HG03354 (cell line): Measurements from ENCODE around the gene ZDHHC11B.

Experiments used
- ATAC-seq: cut with Tn5 transposase; IDR thresholded peaks from one replicate; pipeline ENCODE4 v1.9.1; 2021; ENCODE audit warnings: mild to moderate bottlenecking; ENCODE audit not compliant: unreplicated experiment, poor library complexity, severe bottlenecking

ZDHHC11B gene

DNA sequence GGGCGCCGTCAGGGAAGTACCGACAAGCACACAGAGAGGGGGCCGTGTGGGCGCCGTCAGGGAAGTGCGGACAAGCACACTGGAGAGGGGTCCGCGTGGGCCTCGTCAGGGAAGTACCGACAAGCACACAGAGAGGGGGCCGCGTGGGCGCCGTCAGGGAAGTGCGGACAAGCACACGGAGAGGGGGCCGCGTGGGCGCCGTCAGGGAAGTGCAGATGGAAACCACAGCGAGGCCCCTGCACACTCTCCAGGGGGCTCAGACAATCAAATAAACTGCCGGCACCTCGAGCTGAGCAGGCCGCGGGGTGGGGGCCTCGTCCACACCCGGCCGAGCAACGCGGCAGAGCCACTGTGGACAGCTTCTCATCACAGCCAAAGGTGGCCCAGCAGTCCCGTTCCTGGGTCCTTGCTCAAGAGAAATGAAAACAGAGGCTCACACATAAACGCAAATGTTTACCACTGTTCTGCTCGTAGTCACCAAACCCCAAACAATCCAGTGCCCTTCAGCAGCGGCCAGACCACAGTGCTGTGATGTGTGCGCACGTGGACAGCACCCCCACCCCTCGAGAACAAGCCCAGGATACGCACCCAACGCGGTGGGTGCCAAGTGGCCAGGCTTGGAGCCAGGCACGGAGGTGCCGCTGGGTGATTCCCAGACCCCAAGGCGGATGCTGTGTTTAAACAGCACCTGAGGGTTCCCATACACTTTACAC, 116.1 kb downstream of the ZDHHC11B start:
- ATAC-seq, result no peak

- ATAC-seq, result no peak
Observed at GRCh38 chr5:666816-667498, 117.6 kb downstream of the ZDHHC11B start.

DNA sequence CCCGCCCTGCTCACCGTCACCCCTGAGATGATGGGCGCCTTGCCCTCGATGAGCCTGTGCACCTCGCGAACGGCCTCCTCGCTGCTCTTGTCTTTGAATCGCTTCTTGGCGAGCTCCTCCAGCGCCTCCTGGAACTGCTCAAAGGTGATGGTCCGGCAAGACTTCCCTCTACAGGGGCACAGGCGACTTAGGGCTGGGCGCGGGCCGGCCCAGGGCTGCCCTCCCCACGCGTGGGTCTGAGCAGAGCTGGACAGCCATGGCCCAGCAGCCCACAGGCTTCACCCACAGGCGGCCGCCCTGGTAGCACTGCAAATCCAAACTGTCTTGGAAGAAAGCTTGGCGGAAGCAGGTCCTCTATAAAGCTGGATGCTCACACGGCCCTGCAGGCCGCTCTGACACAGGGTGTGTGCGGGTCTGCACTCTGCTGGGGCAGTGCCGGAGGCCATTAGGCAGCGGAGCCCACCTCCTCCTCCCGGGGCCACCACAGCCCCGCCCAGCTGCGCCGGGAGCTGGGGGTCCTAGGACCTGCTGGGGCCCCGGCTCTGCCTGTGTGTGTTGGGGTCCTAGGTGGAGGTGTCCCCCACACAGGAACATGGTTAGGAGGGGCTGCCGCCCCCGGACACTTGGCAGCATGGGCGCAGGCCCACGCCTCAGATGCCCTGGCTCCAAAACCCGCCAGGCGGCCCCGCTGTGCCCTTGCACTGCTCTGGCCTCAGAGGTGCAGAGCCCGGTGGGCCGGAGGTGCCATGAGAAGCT, 118.4 kb downstream of the ZDHHC11B start:
- ATAC-seq, result no peak

DNA sequence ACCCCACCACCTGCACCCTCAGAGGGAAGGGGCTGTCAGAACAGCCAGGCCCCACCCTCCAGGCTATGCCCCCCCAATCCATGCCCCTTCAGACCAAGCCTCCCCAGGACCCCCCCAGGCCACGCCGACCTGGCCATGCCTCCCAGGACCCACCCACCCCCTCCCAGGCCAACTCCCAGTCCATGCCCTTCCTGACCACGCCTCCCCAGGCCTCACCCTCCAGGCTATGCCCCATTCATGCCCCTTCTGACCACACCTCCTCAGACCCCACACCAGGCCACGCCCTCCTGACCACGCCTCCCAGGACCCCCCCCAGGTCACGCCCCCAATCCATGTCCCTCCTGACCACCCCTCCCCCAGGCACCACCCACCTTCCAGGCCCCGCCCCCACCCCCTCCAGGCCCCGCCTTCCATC, 119.0 kb downstream of the ZDHHC11B start:
- ATAC-seq, result no peak

DNA sequence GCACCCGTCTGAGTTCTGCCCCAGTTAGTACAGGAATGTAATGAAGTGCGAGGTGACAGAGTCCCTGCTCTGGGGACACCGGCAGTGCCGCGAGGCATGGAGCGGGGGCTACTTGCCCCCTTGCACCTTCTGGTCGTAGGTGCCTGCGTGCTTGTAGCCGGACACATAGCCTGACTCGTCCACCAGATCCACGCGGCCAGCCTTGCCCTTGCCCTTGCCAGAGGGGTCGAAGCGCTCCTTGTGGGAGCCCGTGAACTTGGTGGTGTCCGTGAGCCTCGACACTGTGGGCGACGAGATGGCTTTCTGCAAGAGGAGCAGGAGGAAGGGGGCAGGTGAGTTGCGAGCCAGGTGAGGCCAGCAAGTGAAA, 119.6 kb downstream of the ZDHHC11B start:
- no peak for ATAC-seq

- no peak for ATAC-seq
Observed at GRCh38 chr5:664343-664993, 120.1 kb downstream of the ZDHHC11B start.

GRCh38 chr5:663436-664342, 120.8 kb downstream of the ZDHHC11B start:
- no peak for ATAC-seq

DNA sequence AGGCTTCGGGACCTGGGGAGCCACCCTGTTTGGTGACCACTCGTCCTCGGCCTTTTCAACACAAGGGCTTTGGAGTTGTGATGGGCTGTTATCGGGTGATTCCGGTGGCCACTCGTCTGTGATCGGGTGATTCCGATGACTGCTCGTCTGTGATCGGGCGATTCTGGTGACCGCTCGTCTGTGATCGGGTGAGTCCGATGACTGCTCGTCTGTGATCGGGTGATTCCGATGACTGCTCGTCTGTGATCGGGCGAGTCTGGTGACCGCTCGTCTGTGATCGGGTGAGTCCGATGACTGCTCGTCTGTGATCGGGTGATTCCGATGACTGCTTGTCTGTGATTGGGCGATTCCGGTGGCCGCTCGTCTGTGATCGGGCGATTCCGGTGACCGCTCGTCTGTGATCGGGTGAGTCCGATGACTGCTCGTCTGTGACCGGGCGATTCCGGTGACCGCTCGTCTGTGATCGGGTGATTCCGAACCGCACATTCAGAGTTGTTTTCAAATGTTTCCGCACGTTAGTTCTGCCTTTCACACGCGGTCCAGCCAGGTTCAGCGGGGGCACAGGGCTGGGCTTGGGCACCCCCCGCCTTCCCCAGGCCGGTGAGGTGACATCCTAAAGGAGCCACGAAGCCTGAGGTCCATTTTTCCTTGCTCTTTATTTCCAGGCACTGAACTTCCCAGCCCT, 121.6 kb downstream of the ZDHHC11B start:
- ATAC-seq, result no peak

GRCh38 chr5:661891-662750, 122.4 kb downstream of the ZDHHC11B start:
- no peak for ATAC-seq

DNA sequence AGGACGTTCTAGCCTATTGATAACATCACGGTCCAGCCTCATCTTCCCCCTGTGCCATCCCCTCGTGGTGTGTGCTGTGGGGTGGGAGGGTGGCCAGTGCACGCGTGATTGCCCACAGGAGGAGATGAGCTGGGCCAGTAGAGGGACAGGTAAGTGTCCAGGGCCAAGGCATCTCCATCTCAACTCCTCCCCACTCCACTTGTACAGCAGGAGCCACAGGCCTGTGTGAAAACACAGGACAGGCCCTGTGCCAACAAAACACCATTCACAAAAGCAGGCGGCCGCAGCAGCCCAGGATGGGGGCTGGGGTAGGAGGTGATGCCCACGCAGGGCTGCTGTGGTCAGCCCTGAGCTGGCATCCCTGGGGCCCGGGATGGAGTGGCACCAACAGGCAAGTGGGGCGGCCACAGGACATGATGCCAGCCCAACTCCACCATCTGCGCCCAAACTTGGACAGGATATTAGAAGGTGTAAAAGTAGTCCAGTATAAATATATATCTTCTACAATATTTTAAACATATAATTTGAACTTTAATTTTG, 124.0 kb downstream of the ZDHHC11B start:
- no peak for ATAC-seq
